HG02571 (cell line): Measurements from ENCODE around the gene TOE1.

Experiments
- ATAC-seq: cut with Tn5 transposase; IDR thresholded peaks from one replicate; pipeline ENCODE4 v1.9.1; 2021; ENCODE audit warnings: mild to moderate bottlenecking, moderate library complexity; ENCODE audit not compliant: unreplicated experiment

The TOE1 gene

DNA sequence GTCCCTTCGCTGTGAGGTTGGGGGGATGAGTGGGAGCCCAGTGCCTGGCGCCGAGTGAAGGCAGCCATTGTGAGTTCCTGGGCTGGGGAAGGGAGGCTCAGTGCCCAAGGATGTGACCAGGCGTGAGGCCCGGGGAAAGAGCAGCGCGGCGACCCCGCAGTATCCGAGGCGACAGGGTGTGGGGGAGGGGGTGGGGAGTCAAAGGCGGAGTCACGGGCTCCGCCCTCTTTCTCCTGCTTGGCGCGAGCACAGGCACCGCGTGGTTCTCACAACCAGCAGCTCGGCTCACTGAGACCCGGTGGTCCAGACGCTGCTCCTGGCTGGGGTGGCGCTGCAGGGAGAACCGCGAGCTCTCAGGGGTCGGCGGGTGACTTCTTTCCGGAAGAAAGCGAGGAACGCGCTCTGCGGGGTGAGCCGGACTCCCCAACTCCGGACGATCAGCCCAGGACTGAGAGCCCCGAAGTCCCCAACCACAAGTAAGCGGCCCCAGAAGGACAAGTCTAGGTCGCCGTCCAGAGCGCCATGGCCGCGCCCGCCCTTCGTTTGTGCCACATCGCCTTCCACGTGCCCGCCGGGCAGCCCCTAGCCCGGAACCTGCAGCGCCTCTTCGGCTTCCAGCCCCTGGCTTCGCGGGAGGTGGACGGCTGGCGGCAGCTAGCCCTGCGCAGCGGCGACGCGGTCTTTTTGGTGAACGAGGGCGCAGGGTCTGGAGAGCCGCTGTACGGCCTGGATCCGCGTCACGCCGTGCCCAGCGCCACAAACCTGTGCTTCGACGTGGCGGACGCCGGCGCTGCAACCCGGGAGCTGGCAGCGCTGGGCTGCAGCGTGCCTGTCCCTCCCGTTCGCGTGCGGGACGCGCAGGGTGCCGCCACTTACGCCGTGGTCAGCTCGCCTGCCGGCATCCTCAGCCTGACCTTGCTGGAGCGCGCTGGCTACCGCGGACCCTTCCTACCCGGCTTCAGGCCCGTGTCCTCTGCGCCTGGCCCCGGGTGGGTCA, 13.0 kb upstream of the TOE1 start, which contains the start of gene HPDL:
HPDL (plus strand) TSS at position 269 of the 997 bp plus-strand sequence; CDS start at position 523, 254 bp downstream.
- ATAC-seq = peak; percentile 45

DNA sequence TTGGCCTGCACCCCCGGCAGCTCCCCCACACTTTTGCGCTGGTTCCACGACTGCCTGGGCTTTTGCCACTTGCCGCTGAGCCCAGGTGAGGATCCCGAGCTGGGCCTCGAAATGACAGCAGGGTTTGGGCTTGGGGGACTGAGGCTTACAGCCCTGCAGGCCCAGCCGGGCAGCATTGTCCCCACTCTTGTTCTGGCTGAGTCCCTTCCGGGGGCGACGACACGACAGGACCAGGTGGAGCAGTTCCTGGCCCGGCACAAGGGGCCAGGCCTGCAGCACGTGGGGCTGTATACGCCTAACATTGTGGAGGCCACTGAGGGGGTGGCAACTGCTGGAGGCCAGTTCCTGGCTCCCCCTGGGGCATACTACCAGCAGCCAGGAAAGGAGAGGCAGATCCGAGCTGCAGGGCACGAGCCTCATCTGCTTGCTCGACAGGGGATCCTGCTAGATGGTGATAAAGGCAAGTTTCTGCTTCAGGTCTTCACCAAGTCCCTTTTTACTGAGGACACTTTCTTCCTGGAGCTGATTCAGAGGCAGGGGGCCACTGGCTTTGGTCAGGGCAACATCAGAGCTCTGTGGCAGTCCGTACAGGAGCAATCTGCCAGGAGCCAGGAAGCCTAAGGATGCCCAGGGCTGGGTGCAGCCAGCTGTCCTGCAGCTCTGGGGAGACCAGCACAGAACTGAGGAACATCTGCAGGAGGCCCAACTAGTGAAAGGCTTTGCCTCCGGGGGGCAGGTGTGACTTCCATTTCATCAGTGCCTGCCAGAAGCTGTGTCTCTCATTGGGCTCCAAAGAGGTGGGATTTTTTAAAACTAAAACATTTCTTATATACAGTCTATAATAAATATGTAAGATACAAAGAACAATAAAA, 12.1 kb upstream of the TOE1 start:
- ATAC-seq = no peak

DNA sequence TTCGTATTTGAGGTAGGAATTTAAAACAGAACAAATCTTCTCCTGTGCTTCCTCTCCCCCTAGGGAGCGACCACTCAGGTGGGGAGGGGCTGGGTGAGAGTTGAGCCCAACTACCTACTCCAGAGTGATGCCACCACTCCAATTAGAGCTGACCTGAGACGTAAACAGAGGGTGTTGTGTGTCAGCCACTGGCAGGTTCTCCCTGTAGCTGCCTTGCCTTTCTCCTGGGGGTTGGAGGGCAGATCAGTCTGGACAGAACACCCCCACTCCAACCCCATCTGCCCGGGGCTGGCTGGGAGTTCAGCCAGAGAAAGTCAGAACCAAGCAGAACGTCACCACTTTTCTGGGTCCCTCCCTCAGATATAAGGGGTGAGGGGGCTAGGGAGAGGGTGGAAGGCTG, 11.3 kb upstream of the TOE1 start:
- ATAC-seq = no peak

DNA sequence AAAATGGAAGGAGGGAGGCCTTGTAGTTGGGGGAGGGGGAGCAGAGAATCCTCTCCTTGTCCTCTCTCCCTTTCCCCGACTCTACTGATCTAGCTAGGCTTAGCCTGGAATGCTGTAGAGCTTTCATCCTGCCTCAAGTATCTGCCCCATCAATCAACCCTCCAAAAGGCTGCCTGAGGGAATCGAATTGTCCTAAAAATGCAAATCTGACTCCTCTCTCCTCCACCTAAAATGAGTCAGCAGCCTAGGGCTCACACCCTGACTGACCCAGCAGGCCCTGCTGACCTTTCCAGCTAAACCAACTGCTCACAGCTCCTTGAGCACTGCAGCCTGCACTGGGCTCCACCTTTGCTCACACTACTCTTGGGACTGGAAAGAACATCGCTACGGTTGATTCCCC, 10.5 kb upstream of the TOE1 start:
- ATAC-seq = no peak

DNA sequence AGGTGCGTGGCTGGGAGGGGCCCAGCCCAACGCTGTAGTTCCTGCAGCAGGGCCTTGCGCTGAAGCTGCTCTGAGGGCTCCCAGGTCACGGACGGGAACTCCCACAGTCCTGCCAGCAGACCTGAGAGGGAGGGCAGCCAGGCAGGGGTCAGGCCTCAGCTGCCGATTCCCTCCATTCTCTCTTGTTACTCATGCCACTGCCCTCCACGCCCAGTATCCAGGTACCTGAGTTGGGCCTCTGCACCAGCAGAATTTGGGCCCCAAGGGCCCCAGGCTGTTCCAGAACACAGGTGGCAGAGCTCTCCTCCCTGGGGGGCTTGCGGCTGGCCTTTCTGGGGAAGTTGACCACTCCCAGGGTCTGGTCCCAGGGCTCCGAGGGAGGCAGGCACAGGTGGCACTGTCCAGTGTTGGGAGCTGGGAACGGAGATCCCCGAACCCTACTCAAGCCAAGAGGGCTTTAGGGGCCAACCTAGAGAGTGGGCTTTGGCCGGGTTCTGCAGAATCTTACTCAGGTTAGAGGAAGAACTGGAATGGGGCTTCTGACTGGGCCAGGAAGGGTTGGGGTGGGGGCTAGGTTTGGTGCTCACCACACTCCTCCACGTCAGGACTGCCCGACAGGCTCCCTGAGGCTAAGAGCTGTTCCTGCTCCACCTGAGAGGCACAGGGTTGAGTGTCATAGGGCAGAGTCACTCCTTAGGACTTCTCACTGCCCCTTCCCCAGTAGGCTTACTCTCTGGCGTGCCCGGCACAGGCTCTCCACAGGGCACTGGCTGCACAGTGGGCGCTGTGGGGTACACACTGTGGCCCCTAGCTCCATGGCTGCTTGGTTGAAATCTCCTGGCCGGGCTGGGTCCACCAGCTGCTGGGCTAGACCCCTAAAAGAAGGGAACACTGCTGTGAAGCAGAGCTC, 8.3 kb upstream of the TOE1 start:
- no peak for ATAC-seq

DNA sequence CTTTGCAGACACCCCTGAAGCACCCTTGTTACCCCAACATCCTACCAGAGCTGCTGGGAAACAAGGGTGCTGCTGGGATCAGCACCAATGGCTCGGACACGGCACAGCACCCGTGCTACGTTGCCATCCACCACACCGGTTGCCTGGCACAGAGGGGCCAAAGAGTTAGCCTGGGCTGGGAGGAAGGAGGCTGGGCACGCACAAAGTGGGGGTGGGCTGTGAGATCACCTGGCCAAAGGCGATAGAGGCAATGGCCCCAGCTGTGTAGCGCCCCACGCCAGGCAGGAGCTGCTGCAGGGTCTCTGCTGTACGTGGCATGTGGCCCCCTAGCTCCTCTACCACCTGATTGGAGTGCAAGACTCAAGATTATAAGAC, 7.6 kb upstream of the TOE1 start:
- ATAC-seq = no peak

GRCh38 chr1:45334308-45335245, 5.4 kb upstream of the TOE1 start:
- no peak for ATAC-seq

GRCh38 chr1:45335855-45336324, 4.1 kb upstream of the TOE1 start:
- no peak for ATAC-seq

DNA sequence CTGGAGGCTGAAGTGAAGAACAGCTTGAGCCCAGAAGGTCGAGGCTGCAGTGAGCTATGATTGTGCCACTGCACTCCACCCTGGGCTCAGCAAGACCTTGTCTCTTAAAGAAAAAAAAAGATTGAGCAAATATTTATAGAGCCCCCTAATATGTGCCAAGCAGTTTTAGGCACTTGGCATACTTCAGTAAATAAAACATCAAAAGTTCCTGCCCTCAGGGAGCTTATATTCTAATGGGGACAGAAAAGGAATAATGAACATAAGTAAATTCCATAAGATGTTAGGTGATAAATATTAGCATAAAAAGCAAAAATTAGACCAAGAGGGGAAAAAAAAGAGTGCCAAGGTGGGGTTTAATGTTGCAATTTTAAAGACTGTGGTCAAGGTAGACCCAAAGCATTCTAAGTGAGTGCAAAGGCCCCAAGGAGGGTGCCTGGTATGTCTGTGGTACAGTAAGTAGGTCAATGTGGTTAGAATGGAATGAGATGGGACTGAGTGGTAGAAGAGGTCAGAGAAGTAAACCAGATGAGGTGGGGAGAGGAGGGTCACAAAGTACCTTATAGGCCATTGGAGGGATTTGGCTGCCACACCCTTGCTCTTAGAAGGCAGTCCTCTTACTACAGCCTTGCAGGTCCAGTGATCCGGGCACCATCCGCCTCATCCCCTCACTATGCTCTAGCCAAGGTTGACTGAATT, 2.2 kb upstream of the TOE1 start:
- ATAC-seq = no peak

- ATAC-seq = no peak
Measured at GRCh38 chr1:45340816-45341466, 971 bp downstream of the TOE1 start.

- no peak for ATAC-seq
Measured at GRCh38 chr1:45344499-45344898, 4.5 kb downstream of the TOE1 start.

DNA sequence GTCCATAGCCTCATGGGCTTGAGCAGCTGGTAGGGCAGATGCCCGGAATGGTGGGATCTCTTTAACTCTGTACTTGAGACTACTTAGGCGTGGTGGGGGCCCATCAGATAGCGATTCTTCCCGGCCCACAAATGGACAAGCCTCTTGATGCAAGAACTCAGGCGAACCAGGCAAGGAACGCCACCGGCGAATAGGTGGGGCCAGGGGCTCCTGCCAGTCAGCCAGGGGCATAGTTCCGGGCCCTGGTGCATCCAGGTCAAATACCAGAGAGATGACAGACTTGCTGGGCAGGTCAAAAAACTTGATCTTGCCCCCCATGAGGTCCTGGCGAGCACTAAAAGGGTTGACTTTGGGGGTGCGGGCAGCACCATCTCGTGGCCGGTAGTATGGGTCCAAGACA, 5.0 kb downstream of the TOE1 start:
- ATAC-seq = no peak

DNA sequence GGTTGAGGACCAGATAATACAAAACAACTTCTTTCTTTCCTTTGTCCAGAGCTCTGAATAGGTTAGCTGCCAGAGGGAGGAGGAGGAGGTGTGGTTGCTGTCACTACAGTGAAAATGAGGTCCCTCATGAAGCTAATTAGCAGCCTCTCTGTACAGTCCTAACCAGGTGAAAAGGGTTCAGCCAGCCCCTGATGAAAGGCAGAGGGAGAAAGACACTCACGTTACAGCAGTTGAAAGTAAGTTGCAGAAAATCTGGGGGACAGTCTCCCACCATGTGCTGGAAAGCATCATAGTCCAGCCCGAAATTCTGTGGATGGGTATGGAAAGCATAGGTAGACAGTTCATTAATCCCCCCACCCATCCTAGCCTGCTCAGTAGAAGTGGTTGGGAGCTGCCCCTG, 6.5 kb downstream of the TOE1 start:
- no peak for ATAC-seq

- ATAC-seq = no peak
Measured at GRCh38 chr1:45348020-45348419, 8.1 kb downstream of the TOE1 start.

DNA sequence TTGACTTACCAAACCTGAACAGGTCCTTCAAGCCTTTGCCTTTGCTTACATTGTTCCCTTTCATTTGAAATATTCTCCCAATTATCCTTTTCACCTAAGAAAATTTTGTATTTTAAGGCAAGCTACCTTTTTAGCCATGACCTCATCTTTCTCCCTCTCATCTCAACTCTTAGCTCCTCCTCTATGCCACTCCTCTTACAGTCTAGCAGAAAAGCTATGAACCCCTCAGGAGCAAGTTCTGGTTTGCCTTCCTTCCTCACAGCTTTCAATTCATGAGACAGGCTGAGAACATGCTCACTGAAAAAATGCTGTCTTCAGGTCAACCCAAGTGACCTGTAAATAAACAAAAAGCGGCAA, 8.6 kb downstream of the TOE1 start:
- no peak for ATAC-seq

GRCh38 chr1:45348966-45349677, 9.2 kb downstream of the TOE1 start:
- no peak for ATAC-seq

GRCh38 chr1:45351508-45351907, 11.5 kb downstream of the TOE1 start:
- no peak for ATAC-seq

DNA sequence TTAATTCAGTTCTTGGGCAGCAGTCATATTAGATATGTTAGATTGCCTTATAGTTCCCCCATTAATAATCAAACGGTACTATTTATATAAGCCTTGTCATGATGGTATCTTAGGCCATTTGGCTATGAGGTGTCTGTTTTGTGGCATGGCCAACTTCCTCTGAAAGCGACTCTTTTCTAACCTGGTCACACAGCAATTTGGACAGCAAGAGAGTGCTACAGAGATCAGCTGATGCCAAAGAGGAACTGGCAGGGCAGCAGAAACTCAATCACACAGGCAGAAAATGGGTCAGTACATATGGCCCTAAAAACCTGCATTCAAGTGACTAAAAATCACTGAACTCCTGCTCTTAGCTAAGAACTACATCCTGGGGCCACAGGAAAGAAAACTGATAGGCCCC, 13.7 kb downstream of the TOE1 start:
- no peak for ATAC-seq
